Calu3 (cell line): ENCODE measurements around the gene GRID2. TPM values are rescaled to one million over a fixed set of nuclear protein-coding genes. Genes with fewer than 3 reads are reported as not detected.

Experiments
- BruUV-seq: library from RNA; stranded (reverse); fragments of 400-500 nt; replicated peaks from 2 replicates; lab custom pipeline; 2021; lab: Mats Ljungman, UMichigan
- CTCF ChIA-PET: fragments of 300-600 bp; sonication (Branson Sonifier 250); formaldehyde crosslinking; loops from one replicate; lab custom pipeline; 2022; ENCODE audit warnings: antibody characterized with exemption; lab: Charles Lee
- DNase-seq: peaks from one replicate; pipeline ENCODE4 v3.0.0; 2022
- H3K27ac Mint-ChIP-seq: one replicate; pipeline ENCODE4 v1.8.0; 2022; ENCODE audit warnings: mixed read lengths; ENCODE audit not compliant: unreplicated experiment
- H3K27me3 Mint-ChIP-seq: one replicate; pipeline ENCODE4 v1.8.0; 2022; ENCODE audit warnings: mixed read lengths; ENCODE audit not compliant: unreplicated experiment
- H3K36me3 Mint-ChIP-seq: one replicate; pipeline ENCODE4 v1.8.0; 2022; ENCODE audit warnings: mild to moderate bottlenecking, moderate library complexity, mixed read lengths; ENCODE audit not compliant: insufficient read depth, unreplicated experiment
- H3K4me1 Mint-ChIP-seq: one replicate; pipeline ENCODE4 v1.8.0; 2022; ENCODE audit warnings: mild to moderate bottlenecking, low read depth, mixed read lengths; ENCODE audit not compliant: unreplicated experiment
- H3K4me3 Mint-ChIP-seq: one replicate; pipeline ENCODE4 v1.8.0; 2022; ENCODE audit warnings: mild to moderate bottlenecking, low read depth, moderate library complexity, mixed read lengths; ENCODE audit not compliant: unreplicated experiment
- H3K9me3 Mint-ChIP-seq: one replicate; pipeline ENCODE4 v1.8.0; 2022; ENCODE audit warnings: low read depth, mixed read lengths; ENCODE audit not compliant: unreplicated experiment
- CTCF ChIP-seq: fragments of 200-600 bp; IDR thresholded peaks from one replicate; pipeline ENCODE4 v1.8.0; 2022; ENCODE audit warnings: antibody characterized with exemption; ENCODE audit not compliant: unreplicated experiment
- intact Hi-C: fragments of 100-400 bp; cut with micrococcal nuclease; formaldehyde crosslinking; loops from one replicate; pipeline ENCODE4 v1.10.0; 2022; ENCODE audit not compliant: unreplicated experiment
- total RNA-seq: library from RNA; stranded (reverse); gene quantifications from 2 replicates; pipeline ENCODE4 v1.2.3, GENCODE V29; 2022

The GRID2 gene
- total RNA-seq, 1 experiment from 2014 or later = not detected

- intact Hi-C loops = loop anchor here (5.0 kb wide), 2 partner anchors 127 to 1187 kb away; no protein-coding TSS in a partner anchor
- Mint-ChIP-seq H3K27me3 (peaks cover 8% of the 10 kb centered on the region), H3K9me3 (no peaks in the 10 kb centered on the region), H3K4me3 (no peak overlapping the region), H3K36me3 (no peaks in the 10 kb centered on the region), H3K4me1 (no peaks in the 10 kb centered on the region), H3K27ac (no peak overlapping the region)
- CTCF ChIA-PET = interaction anchor here (0.7 kb wide), 2 partner anchors 1500 to 1880 kb away, joined by 3 read pairs; no protein-coding TSS in a partner anchor
- DNase-seq = no peak
- TF ChIP-seq CTCF = no peak
- BruUV-seq = no TSS peak
Measured at GRCh38 chr4:92299152-92299551, 4.6 kb upstream of the GRID2 start.

GRCh38 chr4:92304121-92304520 is 355 bp downstream of the GRID2 start:
- no peak for DNase-seq
- H3K9me3 Mint-ChIP-seq = no peaks in the 10 kb centered on the region
- TF ChIP-seq CTCF = no peak
- peak overlapping the region; percentile 71 for H3K4me3 Mint-ChIP-seq
- H3K4me1 Mint-ChIP-seq = peaks cover 8% of the 10 kb centered on the region
- BruUV-seq = no TSS peak
- CTCF ChIA-PET = no interaction called here
- peaks cover 9% of the 10 kb centered on the region for H3K36me3 Mint-ChIP-seq
- H3K27ac Mint-ChIP-seq = no peak overlapping the region
- intact Hi-C loops = loop anchor here (10.0 kb wide), 1 partner anchor 569 kb away; no protein-coding TSS in a partner anchor
- peaks cover 16% of the 10 kb centered on the region for H3K27me3 Mint-ChIP-seq

- intact Hi-C loops = loop anchor here (10.0 kb wide), 1 partner anchor 570 kb away; no protein-coding TSS in a partner anchor
- Mint-ChIP-seq H3K4me3 (peak overlapping the region; percentile 71), H3K36me3 (peaks cover 9% of the 10 kb centered on the region), H3K9me3 (no peaks in the 10 kb centered on the region), H3K4me1 (peaks cover 8% of the 10 kb centered on the region), H3K27ac (peak overlapping the region; percentile 64), H3K27me3 (peaks cover 16% of the 10 kb centered on the region)
- CTCF ChIA-PET = no interaction called here
- DNase-seq = no peak
- no peak for TF ChIP-seq CTCF
- no TSS peak for BruUV-seq
Measured at GRCh38 chr4:92304606-92305005, 840 bp downstream of the GRID2 start.

GRCh38 chr4:92305148-92305877 is 1.5 kb downstream of the GRID2 start:
- TF ChIP-seq CTCF = no peak
- intact Hi-C loops = loop anchor here (10.0 kb wide), 1 partner anchor 571 kb away; no protein-coding TSS in a partner anchor
- Mint-ChIP-seq H3K27ac (peak overlapping the region; percentile 64), H3K9me3 (no peaks in the 10 kb centered on the region), H3K36me3 (peaks cover 9% of the 10 kb centered on the region), H3K27me3 (peaks cover 16% of the 10 kb centered on the region), H3K4me1 (peaks cover 8% of the 10 kb centered on the region), H3K4me3 (peak overlapping the region; percentile 71)
- DNase-seq = peak; percentile 55
- CTCF ChIA-PET = no interaction called here
- no TSS peak for BruUV-seq
